ENCODE measurements around the gene ZNF629. TPM values are rescaled to one million over a fixed set of nuclear protein-coding genes. Genes with fewer than 3 reads are reported as not detected.

ZNF629 gene
- total RNA-seq, 1 experiment from 2014 or later, result 18.4 TPM

DNA sequence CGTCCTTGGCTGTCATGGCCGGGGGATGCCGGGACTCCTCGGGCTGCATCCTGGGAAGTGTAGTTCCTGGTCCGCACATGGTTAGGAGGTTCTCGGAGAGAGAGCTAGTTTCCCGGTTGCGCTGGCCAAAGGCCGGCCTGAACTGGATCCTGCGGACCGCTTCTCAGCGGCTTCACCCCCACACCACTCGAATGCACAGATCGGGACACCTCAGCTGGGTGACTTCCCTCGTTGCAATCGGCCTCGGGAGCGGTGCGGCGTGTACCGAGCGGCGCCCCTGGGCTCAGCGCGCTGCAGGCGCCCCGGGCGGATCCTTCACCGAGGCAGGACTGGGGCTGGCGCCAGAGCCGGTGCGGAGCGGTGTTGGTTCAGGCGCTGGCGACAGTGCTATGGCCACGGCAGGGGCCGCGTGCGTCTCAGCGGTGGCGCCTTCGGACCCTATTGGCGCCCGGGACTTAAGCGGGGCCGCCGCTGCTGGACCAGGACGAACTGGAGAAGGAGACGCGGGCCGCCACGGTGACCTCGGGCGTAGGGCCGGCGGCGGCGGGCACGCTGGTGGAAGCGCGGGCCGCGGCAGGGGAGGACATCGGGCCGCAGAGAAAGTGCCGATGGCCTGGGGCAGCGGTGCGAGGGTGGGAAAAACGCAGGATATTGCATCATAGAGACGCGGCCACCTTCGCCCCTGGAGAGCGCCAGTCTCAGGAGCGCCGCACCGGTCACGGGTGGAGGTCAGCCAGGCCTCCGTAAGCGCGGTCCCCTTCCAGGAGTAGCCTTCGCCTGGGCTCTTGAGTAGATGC is 11.4 kb downstream of the ZNF629 start:
- ATAC-seq (peak; percentile 73), DNase-seq (ENCODE audit: low read depth, low spot score) (peak; percentile 24)
- peak overlapping the region; percentile 80 for H3K4me2 ChIP-seq (ENCODE audit: low read length)
- no peaks in the 10 kb centered on the region for H4K20me1 ChIP-seq (ENCODE audit: insufficient read depth)
- ChIA-PET CTCF (no interaction called here), POLR2A (interaction anchor here (1.1 kb wide), 1 partner anchor 30 kb away, joined by 3 read pairs; no protein-coding TSS in a partner anchor), RAD21 (ENCODE audit: low non-redundant PET in 1 of 2, low total read pairs in 2 of 2, uncharacterized antibody in 2 of 2, unreplicated experiment in 2 of 2) (no interaction called here)
- peaks cover 6 to 23% of the 10 kb centered on the region in 2 experiments for H3K36me3 ChIP-seq (ENCODE audit: control insufficient read depth in 1 of 2, insufficient read depth in 2 of 2, low read length in 2 of 2)
- H3K9ac ChIP-seq (ENCODE audit: low read length), result peak overlapping the region; percentile 84
- H3K9me3 ChIP-seq (ENCODE audit: control insufficient read depth in 1 of 2, insufficient read depth in 1 of 2, low read depth in 1 of 2, low read length in 2 of 2), result no peaks in the 10 kb centered on the region
- no TSS peak for BruUV-seq (replicated peaks)
- H3K4me3 ChIP-seq (replicated peaks in 1 of 2; ENCODE audit: low read depth in 1 of 2, low read length in 2 of 2), result peak overlapping the region; percentile 59 to 66
- no peaks in the 10 kb centered on the region for H3K9me2 ChIP-seq (ENCODE audit: insufficient read depth)
- peaks cover 0 to 11% of the 10 kb centered on the region in 2 experiments; a peak in 2 of 4 replicates for H3K4me1 ChIP-seq (ENCODE audit: control insufficient read depth in 1 of 2, insufficient read depth in 2 of 2, low read length in 2 of 2)
- peak overlapping the region; percentile 90 for H3K27ac ChIP-seq (ENCODE audit: low read depth, low read length)
- H2AFZ ChIP-seq (ENCODE audit: low read depth, low read length, poor library complexity, severe bottlenecking), result no peak overlapping the region
- no peaks in the 10 kb centered on the region for H3K79me2 ChIP-seq (ENCODE audit: insufficient read depth, low read length)
- H3K27me3 ChIP-seq (ENCODE audit: insufficient read depth, low read length), result no peaks in the 10 kb centered on the region
- intact Hi-C loops (cut with micrococcal nuclease), result no loop called here
- no peak for TF ChIP-seq EGR1 (IDR thresholded peaks at IDR 0.05; ENCODE audit: low read depth)
- peak; percentile 70 for TF ChIP-seq POLR2AphosphoS5 (IDR thresholded peaks at IDR 0.05; ENCODE audit: low read depth, low read length)
- TF ChIP-seq EZH2phosphoT487 (IDR thresholded peaks at IDR 0.05; ENCODE audit: borderline replicate concordance), result no peak
- TF ChIP-seq SIN3A (IDR thresholded peaks at IDR 0.05; ENCODE audit: low read depth), result peak; percentile 54; the same call in 1 of the 2 replicates
- TF ChIP-seq, protein P1, sequence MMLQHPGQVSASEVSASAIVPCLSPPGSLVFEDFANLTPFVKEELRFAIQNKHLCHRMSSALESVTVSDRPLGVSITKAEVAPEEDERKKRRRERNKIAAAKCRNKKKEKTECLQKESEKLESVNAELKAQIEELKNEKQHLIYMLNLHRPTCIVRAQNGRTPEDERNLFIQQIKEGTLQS (IDR thresholded peaks at IDR 0.05), result no peak
- TF ChIP-seq FOSL1 (IDR thresholded peaks at IDR 0.05; ENCODE audit: low read depth), result no peak
- peak; percentile 70; the same call in 1 of the 2 replicates for TF ChIP-seq ZFX (IDR thresholded peaks at IDR 0.05)
- TF ChIP-seq ZNF274 (IDR thresholded peaks at IDR 0.05; ENCODE audit: low read depth, low read length), result no peak
- TF ChIP-seq YY1 (IDR thresholded peaks at IDR 0.05; ENCODE audit: extremely low read depth, insufficient replicate concordance, low read depth, low read length), result peak; percentile 71
- peak; percentile 42 for TF ChIP-seq SP1 (IDR thresholded peaks at IDR 0.05; ENCODE audit: low read depth)
- no peak for TF ChIP-seq EZH2 (IDR thresholded peaks at IDR 0.05)
- no peak for TF ChIP-seq POLR2A (IDR thresholded peaks at IDR 0.05; ENCODE audit: borderline replicate concordance, extremely low read depth, insufficient read depth, insufficient read length)
- TF ChIP-seq, protein P2, sequence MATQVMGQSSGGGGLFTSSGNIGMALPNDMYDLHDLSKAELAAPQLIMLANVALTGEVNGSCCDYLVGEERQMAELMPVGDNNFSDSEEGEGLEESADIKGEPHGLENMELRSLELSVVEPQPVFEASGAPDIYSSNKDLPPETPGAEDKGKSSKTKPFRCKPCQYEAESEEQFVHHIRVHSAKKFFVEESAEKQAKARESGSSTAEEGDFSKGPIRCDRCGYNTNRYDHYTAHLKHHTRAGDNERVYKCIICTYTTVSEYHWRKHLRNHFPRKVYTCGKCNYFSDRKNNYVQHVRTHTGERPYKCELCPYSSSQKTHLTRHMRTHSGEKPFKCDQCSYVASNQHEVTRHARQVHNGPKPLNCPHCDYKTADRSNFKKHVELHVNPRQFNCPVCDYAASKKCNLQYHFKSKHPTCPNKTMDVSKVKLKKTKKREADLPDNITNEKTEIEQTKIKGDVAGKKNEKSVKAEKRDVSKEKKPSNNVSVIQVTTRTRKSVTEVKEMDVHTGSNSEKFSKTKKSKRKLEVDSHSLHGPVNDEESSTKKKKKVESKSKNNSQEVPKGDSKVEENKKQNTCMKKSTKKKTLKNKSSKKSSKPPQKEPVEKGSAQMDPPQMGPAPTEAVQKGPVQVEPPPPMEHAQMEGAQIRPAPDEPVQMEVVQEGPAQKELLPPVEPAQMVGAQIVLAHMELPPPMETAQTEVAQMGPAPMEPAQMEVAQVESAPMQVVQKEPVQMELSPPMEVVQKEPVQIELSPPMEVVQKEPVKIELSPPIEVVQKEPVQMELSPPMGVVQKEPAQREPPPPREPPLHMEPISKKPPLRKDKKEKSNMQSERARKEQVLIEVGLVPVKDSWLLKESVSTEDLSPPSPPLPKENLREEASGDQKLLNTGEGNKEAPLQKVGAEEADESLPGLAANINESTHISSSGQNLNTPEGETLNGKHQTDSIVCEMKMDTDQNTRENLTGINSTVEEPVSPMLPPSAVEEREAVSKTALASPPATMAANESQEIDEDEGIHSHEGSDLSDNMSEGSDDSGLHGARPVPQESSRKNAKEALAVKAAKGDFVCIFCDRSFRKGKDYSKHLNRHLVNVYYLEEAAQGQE (IDR thresholded peaks at IDR 0.05; ENCODE audit: low read depth), result no peak
- TF ChIP-seq CBX3 (IDR thresholded peaks at IDR 0.05; ENCODE audit: low read depth), result peak; percentile 17; the same call in 1 of the 2 replicates
- TF ChIP-seq RAD21 (IDR thresholded peaks at IDR 0.05; ENCODE audit: low read depth), result no peak
- TF ChIP-seq, protein P3, sequence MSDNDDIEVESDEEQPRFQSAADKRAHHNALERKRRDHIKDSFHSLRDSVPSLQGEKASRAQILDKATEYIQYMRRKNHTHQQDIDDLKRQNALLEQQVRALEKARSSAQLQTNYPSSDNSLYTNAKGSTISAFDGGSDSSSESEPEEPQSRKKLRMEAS (IDR thresholded peaks at IDR 0.05), result peak; percentile 88
- no peak; the same call in 1 of the 2 replicates for TF ChIP-seq ELF1 (IDR thresholded peaks at IDR 0.05; ENCODE audit: borderline replicate concordance, low read depth)
- TF ChIP-seq, protein P4, sequence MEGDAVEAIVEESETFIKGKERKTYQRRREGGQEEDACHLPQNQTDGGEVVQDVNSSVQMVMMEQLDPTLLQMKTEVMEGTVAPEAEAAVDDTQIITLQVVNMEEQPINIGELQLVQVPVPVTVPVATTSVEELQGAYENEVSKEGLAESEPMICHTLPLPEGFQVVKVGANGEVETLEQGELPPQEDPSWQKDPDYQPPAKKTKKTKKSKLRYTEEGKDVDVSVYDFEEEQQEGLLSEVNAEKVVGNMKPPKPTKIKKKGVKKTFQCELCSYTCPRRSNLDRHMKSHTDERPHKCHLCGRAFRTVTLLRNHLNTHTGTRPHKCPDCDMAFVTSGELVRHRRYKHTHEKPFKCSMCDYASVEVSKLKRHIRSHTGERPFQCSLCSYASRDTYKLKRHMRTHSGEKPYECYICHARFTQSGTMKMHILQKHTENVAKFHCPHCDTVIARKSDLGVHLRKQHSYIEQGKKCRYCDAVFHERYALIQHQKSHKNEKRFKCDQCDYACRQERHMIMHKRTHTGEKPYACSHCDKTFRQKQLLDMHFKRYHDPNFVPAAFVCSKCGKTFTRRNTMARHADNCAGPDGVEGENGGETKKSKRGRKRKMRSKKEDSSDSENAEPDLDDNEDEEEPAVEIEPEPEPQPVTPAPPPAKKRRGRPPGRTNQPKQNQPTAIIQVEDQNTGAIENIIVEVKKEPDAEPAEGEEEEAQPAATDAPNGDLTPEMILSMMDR (IDR thresholded peaks at IDR 0.05 in 2 of 3, conservative IDR thresholded peaks at IDR 0.05 in 1 of 3; ENCODE audit: borderline replicate concordance in 1 of 3, insufficient read depth in 1 of 3, low read depth in 2 of 3, low read length in 2 of 3), result no peak
- no peak; the same call in 1 of the 2 replicates for TF ChIP-seq JUND (IDR thresholded peaks at IDR 0.05)
- peak; percentile 57; the same call in 1 of the 2 replicates for TF ChIP-seq CEBPB (IDR thresholded peaks at IDR 0.05; ENCODE audit: low read depth)
